Panc1 (cell line): ENCODE measurements around the gene TNIP1. TPM values are rescaled to one million over a fixed set of nuclear protein-coding genes. Genes with fewer than 3 reads are reported as not detected.

Experiments
- ATAC-seq: fragments of 200-7000 bp; cut with Tn5 transposase; 2 replicates; pipeline ENCODE4 v1.9.1; 2020; ENCODE audit warnings: mild to moderate bottlenecking, moderate library complexity
- BruUV-seq: library from RNA; stranded (reverse); fragments of 400-500 nt; replicated peaks from 2 replicates; lab custom pipeline; 2021; lab: Mats Ljungman, UMichigan
- CTCF ChIA-PET: fragments of 300-600 bp; sonication (Branson Sonifier 250); formaldehyde crosslinking; loops from one replicate; lab custom pipeline; 2022; ENCODE audit warnings: antibody characterized with exemption; lab: Charles Lee
- POLR2A ChIA-PET: fragments of 300-600 bp; sonication (Branson Sonifier 250); formaldehyde crosslinking; loops from one replicate; lab custom pipeline; 2022; ENCODE audit warnings: antibody characterized with exemption; lab: Charles Lee
- DNase-seq: peaks from one replicate; pipeline ENCODE4 v3.0.0-alpha.2; 2010; ENCODE audit warnings: low read depth, low spot score
- H3K27ac ChIP-seq: 2 replicates; pipeline ENCODE4 v1.5.1; 2011; ENCODE audit warnings: mild to moderate bottlenecking, low read length, inconsistent platforms
- H3K27me3 ChIP-seq: fragments of 200-500 bp; sonication (Bioruptor generic); 2 replicates; pipeline ENCODE4 v1.6.0; 2014; ENCODE audit warnings: low read length, inconsistent platforms; ENCODE audit not compliant: control insufficient read depth, insufficient read depth
- H3K36me3 ChIP-seq: fragments of 200-500 bp; sonication (Bioruptor generic); 2 replicates; pipeline ENCODE4 v1.5.1; 2014; ENCODE audit warnings: inconsistent platforms, mild to moderate bottlenecking, low read length, moderate library complexity; ENCODE audit not compliant: control insufficient read depth, insufficient read depth
- H3K4me1 ChIP-seq: 2 replicates; pipeline ENCODE4 v1.5.1; 2011; ENCODE audit warnings: inconsistent platforms, mild to moderate bottlenecking, low read length, moderate library complexity; ENCODE audit not compliant: control insufficient read depth, insufficient read depth
- H3K4me3 ChIP-seq, 2 experiments: 2 replicates each; pipeline ENCODE4 v1.5.1; 2011 to 2012; ENCODE audit warnings: low read depth in 2 of 2, low read length in 2 of 2, mild to moderate bottlenecking in 2 of 2, inconsistent platforms in 1 of 2, moderate library complexity in 1 of 2
- H3K9me3 ChIP-seq: fragments of 200-500 bp; sonication (Bioruptor generic); 2 replicates; pipeline ENCODE4 v1.5.1; 2014; ENCODE audit warnings: low read depth, mild to moderate bottlenecking, inconsistent platforms, low read length, moderate library complexity; ENCODE audit not compliant: control insufficient read depth, insufficient read depth
- POLR2AphosphoS5 ChIP-seq: IDR thresholded peaks from 2 replicates; pipeline ENCODE4 v1.6.1; 2012; ENCODE audit warnings: mild to moderate bottlenecking, low read depth, low read length, moderate library complexity
- SIN3A ChIP-seq: IDR thresholded peaks from 2 replicates; pipeline ENCODE4 v1.6.1; 2012; ENCODE audit warnings: low read depth, mild to moderate bottlenecking, low read length, moderate library complexity, borderline replicate concordance; ENCODE audit not compliant: insufficient read depth
- TCF7L2 ChIP-seq: IDR thresholded peaks from 2 replicates; pipeline ENCODE4 v1.6.1; 2011; ENCODE audit warnings: mild to moderate bottlenecking, low read depth, low read length, inconsistent platforms
- in situ Hi-C: cut with HindIII; loops from 2 replicates; pipeline ENCODE4 v1.10.0; 2016; ENCODE audit warnings: low sequenced_read_pairs, low pct_unique_long_range_greater_than_20kb
- intact Hi-C: fragments of 100-400 bp; cut with micrococcal nuclease; formaldehyde crosslinking; loops from one replicate; pipeline ENCODE4 v1.10.0; 2022; ENCODE audit not compliant: unreplicated experiment
- total RNA-seq: library from RNA; stranded (reverse); gene quantifications from one replicate; pipeline ENCODE4 v1.2.1, GENCODE V29; 2021; ENCODE audit not compliant: unreplicated experiment
- TF ChIP-seq, protein P1 (sequence below), 2 experiments: IDR thresholded peaks; 2 replicates each; pipeline ENCODE4 v1.6.1; 2011 to 2012; ENCODE audit warnings: low read depth in 2 of 2, control low read depth in 1 of 2, low read length in 1 of 2, mild to moderate bottlenecking in 1 of 2, moderate library complexity in 1 of 2; ENCODE audit not compliant: insufficient read depth in 1 of 2
- TF ChIP-seq, protein P2 (sequence below): fragments of 450-650 bp; IDR thresholded peaks from 2 replicates; pipeline ENCODE4 v1.5.1; 2017; ENCODE audit warnings: mild to moderate bottlenecking

TNIP1 gene
- total RNA-seq, 1 experiment from 2014 or later, result 81.9 TPM

DNA sequence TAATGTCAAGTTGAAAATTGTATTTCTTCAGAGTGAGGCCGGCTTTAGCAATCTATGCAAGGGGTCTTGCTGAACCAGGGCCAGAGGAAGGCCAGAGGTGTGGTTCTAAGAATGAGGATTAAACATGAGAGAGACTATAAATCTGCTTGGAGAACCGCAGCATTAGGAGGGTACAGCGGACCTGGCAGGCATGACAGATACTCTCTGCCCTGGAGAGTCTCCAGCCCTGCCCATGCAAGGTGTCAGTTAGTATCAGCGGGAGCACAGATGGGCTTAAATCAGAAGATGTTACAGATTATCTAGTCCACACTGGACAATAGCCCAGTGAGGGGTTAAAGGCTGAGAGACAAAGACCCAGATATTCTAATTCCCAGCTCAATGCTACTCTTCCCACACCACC is 71.9 kb downstream of the TNIP1 start:
- BruUV-seq, result no TSS peak
- H3K36me3 ChIP-seq, result no peaks in the 10 kb centered on the region
- DNase-seq (no peak), ATAC-seq (no peak)
- H3K27me3 ChIP-seq, result no peaks in the 10 kb centered on the region
- POLR2A ChIA-PET, result no interaction called here
- H3K4me1 ChIP-seq, result no peaks in the 10 kb centered on the region
- in situ Hi-C loops, result no loop called here
- no peak overlapping the region for H3K27ac ChIP-seq
- no peak overlapping the region for H3K4me3 ChIP-seq
- no peaks in the 10 kb centered on the region for H3K9me3 ChIP-seq
- CTCF ChIA-PET, result no interaction called here
- intact Hi-C loops, result no loop called here
- TF ChIP-seq SIN3A, result no peak
- TF ChIP-seq, protein P1, sequence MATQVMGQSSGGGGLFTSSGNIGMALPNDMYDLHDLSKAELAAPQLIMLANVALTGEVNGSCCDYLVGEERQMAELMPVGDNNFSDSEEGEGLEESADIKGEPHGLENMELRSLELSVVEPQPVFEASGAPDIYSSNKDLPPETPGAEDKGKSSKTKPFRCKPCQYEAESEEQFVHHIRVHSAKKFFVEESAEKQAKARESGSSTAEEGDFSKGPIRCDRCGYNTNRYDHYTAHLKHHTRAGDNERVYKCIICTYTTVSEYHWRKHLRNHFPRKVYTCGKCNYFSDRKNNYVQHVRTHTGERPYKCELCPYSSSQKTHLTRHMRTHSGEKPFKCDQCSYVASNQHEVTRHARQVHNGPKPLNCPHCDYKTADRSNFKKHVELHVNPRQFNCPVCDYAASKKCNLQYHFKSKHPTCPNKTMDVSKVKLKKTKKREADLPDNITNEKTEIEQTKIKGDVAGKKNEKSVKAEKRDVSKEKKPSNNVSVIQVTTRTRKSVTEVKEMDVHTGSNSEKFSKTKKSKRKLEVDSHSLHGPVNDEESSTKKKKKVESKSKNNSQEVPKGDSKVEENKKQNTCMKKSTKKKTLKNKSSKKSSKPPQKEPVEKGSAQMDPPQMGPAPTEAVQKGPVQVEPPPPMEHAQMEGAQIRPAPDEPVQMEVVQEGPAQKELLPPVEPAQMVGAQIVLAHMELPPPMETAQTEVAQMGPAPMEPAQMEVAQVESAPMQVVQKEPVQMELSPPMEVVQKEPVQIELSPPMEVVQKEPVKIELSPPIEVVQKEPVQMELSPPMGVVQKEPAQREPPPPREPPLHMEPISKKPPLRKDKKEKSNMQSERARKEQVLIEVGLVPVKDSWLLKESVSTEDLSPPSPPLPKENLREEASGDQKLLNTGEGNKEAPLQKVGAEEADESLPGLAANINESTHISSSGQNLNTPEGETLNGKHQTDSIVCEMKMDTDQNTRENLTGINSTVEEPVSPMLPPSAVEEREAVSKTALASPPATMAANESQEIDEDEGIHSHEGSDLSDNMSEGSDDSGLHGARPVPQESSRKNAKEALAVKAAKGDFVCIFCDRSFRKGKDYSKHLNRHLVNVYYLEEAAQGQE (IDR thresholded peaks at IDR 0.05; ENCODE audit: insufficient read depth in 1 of 2, low read depth in 2 of 2, low read length in 1 of 2), result no peak
- TF ChIP-seq, protein P2, sequence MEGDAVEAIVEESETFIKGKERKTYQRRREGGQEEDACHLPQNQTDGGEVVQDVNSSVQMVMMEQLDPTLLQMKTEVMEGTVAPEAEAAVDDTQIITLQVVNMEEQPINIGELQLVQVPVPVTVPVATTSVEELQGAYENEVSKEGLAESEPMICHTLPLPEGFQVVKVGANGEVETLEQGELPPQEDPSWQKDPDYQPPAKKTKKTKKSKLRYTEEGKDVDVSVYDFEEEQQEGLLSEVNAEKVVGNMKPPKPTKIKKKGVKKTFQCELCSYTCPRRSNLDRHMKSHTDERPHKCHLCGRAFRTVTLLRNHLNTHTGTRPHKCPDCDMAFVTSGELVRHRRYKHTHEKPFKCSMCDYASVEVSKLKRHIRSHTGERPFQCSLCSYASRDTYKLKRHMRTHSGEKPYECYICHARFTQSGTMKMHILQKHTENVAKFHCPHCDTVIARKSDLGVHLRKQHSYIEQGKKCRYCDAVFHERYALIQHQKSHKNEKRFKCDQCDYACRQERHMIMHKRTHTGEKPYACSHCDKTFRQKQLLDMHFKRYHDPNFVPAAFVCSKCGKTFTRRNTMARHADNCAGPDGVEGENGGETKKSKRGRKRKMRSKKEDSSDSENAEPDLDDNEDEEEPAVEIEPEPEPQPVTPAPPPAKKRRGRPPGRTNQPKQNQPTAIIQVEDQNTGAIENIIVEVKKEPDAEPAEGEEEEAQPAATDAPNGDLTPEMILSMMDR, result no peak

DNA sequence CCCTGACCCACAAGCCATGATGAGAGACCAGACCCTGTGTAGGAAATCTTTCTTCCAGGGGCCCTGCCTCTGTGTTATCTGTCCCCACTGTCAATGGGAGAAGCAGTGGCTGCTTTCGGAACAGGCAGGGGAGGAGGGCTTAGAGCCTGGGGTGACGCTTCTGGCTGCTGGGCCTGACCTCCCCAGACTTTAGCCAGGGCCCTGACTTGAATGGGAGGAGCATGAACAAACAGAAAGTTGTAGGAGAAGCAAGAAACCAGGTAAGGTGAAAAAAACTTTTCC is 72.7 kb downstream of the TNIP1 start:
- in situ Hi-C loops, result no loop called here
- CTCF ChIA-PET, result no interaction called here
- Histone ChIP-seq H3K4me3 (no peak overlapping the region), H3K27ac (no peak overlapping the region), H3K9me3 (no peaks in the 10 kb centered on the region), H3K36me3 (no peaks in the 10 kb centered on the region), H3K27me3 (no peaks in the 10 kb centered on the region), H3K4me1 (no peaks in the 10 kb centered on the region)
- POLR2A ChIA-PET, result no interaction called here
- ATAC-seq (no peak), DNase-seq (no peak)
- intact Hi-C loops, result no loop called here
- no peak for TF ChIP-seq TCF7L2
- no peak for TF ChIP-seq POLR2AphosphoS5
- TF ChIP-seq, protein P2, result no peak
- no peak for TF ChIP-seq SIN3A
- TF ChIP-seq, protein P1 (IDR thresholded peaks at IDR 0.05; ENCODE audit: insufficient read depth in 1 of 2, low read depth in 2 of 2, low read length in 1 of 2), result no peak
- BruUV-seq, result no TSS peak
